GM21515 (cell line): ENCODE results near the gene INKA2.
"Not testable (repeated sequence)": the region's sequence is repeated elsewhere in the genome, so short reads cannot be mapped to it uniquely, and the experiment has no call there.

Source experiments
- ATAC-seq: cut with Tn5 transposase; IDR thresholded peaks from one replicate; pipeline ENCODE4 v1.9.1; 2021; ENCODE audit not compliant: unreplicated experiment

INKA2 gene

DNA sequence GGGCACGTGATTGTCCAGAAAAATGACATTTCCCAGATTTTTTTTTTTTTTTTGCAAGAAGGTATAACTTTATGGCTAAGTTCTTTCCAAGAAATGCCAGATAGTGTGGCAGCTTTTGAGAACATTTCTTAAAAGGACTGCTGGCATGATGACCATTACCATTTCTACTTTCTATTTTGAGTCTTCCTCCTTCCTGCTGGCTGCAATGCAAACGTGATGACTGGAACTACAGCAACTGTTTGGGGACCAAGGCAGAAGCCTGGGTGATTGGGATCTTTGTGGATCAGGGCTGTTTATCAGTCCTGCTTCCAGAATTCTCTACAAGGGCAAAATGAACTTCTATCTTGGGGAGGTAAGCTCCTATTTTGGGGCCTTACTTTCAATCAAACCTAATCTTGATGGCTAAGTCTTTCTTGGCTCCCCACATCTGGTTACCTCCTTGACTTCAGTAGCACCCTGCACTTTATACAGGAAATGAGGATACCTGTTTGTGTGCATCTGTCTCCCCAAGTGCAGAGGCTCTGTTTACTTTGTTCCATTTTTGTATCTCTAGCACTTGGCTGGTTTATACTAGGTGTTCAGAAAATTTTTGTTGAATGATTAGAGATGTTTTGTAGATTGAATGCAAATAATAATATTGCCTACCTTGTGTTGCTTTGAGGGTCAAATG is 12.8 kb upstream of the INKA2 start:
- ATAC-seq: no peak

DNA sequence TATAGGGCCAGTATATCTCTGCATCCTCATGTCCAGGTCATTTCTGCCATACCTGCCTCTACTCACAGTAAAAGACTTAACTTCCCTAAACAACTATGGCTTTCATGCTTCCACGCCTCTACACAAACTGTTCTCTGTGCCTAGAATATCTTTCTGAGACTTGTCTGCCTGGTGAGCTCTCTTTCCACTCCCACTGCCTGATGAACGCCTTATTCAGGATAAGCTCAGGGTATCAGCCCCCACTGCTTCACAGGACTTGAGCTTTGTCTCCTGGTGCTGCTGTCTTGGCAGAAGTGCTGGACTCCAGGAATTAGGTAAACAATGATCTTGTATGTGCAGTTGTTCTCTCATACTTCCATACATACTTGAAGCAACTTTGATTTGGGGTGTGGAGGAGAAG is 11.7 kb upstream of the INKA2 start:
- ATAC-seq: no peak

DNA sequence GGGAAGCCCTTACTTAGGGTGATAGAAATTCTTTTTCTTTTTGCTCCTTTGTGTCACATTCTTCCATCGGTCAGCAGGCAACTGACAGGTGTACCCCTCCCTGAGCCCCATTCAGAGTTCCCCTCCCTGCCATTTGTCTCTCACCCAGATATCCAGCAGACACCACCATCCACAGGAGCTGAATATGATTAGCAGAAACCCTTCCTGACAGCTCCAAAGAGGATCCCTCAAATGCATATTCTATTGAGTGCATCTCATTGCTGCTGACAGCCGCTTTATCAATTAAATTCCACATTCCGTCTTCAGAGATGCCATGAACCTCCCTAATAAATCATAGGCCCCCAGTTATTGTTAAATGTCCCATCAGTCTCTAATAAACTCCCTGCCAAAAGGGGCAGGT is 10.4 kb upstream of the INKA2 start:
- ATAC-seq: no peak

GRCh38 chr1:111747947-111748346 is 8.8 kb upstream of the INKA2 start:
- ATAC-seq: no peak

DNA sequence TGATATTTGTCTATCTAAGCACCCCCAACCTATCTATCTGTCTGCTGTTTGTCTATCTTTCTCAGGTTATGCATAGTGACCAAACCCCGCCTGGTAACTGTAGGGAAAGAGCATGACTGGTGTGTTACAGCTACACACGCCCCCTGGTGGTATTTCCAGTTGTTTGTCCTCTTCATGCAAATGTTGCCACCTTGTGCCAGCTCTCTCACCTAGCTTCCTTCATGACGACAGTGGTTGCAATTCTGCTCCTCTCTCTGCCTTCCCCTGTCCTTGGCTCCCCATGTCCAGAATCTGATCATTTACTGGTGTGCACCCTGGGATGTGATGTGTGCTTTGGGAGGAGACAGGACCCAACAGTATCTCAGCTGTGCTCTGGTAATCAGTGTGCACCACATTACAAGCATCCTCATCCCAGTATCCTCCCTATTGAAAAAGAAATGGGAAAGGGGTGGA is 8.1 kb upstream of the INKA2 start:
- ATAC-seq: no peak

GRCh38 chr1:111746614-111746999 is 7.4 kb upstream of the INKA2 start:
- ATAC-seq: no peak

DNA sequence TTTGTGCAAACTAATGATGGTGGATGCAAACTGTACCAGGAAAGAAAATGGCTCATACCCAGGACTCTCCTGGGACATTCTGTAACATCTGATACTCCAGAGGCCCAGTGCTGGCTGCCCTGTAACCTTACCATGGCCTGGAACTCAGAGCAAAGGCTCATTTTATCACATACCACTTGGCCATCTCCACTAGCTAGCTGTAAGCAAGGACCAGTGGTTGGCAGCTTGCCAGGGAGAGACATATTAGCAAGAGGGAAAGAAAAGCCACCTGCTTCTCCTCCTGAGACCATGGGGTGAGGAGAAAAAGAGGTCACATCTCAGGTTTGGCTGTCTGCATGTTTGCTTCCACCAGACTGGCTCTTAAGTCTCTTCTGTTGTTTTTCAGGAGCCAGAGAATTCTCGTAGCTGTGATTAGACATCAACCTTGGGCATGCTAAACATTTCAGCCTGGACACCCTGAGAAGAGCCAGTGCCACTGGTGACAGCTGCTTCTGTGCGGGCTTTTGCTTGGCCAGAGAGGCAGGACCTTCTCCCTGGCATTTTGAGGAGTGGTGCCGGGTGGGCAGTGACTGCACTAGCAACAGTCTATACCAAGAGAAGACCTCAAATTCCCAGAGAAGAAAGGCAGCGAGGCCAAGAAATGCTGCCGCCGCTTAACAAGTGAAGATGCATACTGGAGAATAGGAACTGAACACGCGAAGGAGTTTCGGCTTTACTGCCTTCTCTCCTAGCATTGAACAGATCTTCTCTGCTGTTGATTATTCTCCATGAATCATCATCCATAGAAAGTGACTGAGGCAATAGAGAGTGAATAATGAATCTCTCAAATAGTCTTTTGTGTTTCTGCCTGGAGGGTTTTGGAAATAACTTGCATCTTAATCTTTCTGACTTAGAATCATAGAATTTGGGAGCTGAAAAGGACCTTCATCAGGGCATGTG is 6.7 kb upstream of the INKA2 start:
- no peak for ATAC-seq

DNA sequence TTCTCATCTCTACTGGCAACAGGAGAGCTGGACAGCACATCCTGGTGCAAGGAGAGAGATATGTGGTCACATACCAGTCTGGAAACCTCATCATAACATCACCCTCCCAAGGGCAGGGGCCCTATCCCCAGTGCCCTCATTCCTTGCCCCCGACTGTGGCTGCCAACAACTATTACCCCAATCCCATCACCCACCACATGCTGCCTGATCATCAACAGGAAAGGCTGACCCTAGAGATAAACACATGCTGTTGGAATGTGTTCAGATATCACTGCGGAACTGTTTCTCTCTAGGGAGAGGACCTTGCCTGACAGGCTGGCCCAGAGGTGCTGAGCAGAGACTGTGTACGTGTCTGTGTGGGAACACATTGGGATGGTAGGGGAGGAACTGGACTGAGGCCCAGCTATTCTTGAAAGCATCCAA is 4.5 kb upstream of the INKA2 start:
- no peak for ATAC-seq

DNA sequence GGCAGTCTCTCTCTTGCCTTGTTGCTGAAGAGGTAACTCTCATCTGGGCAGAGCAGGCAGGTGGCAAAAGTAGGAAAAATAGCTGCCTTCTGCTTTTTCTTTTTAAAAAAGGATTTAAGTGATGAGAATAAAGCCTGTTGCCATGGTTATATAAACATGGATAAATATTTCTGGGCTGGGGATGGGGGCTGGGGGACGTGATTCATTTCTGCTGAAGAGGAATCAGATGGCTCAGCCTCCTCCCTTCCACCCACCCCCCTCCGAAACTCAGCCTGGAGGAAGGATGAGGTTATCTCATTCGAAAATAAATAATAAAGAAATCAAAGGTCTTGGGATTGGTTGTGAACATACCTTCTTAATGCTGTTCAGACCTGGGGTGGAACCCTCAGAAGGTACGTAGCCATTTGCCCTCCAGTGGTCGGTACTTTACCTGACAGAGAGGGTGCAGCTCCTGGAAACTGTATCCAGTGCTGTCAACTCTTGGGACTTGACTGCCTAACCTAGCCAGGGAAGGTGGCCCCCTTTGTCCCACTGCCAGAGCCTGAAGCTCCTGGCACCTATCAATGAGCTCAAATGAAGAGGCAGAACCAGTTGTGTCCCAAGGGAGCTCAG is 3.8 kb upstream of the INKA2 start:
- no peak for ATAC-seq

GRCh38 chr1:111742292-111742691 is 3.1 kb upstream of the INKA2 start:
- ATAC-seq: not testable (repeated sequence)

- ATAC-seq: no peak
Observed at GRCh38 chr1:111739925-111740765, 950 bp upstream of the INKA2 start.

- peak; percentile 41 for ATAC-seq
Observed at GRCh38 chr1:111738436-111739193, 580 bp downstream of the INKA2 start.

GRCh38 chr1:111738133-111738435 is 1.1 kb downstream of the INKA2 start:
- ATAC-seq: no peak

- no peak for ATAC-seq
Observed at GRCh38 chr1:111737216-111738132, 1.7 kb downstream of the INKA2 start.

DNA sequence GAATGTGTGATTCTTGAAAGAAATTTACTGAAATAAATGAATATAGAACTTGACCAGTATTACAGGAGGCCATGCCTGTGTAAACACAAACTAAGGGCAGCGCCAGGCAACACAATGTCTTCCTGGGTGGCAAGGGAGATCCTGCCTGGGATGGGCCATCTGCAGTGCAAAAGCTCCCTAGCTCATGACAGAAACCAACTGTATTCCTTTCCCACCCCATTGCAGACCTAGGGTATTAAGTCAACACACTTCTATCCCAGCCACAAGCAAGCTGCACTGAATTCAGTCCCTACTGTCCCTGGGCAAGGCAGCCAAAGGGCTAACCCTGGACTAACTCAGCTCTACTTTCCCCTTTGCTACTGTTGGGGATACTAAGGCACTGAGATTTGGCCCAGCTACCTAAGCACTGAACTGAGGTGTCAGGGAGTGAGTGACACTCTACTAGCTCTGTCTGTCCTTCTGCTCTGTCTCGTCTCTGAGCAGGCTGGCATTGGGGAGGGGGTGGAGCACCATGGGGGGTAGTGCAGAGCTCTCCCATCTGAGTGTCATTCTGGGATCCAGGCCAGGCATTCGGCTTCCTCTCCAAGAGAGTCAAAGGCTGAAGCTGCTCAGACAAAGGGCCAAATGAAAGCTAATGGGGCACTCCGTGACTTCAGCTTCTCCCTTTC is 2.5 kb downstream of the INKA2 start:
- no peak for ATAC-seq

- ATAC-seq: no peak
Observed at GRCh38 chr1:111735858-111736544, 3.2 kb downstream of the INKA2 start.

GRCh38 chr1:111735321-111735720 is 3.9 kb downstream of the INKA2 start:
- no peak for ATAC-seq

- ATAC-seq: no peak
Observed at GRCh38 chr1:111734856-111735255, 4.3 kb downstream of the INKA2 start.
